ENCODE measurements around the gene TMEM132C.

Gene TMEM132C

GRCh38 chr12:128586451-128587029 is 319.6 kb downstream of the TMEM132C start:
- no peak for TF ChIP-seq FOXP2 (optimal IDR thresholded peaks at IDR 0.05; ENCODE audit: borderline replicate concordance, extremely low read depth, extremely low read length, insufficient read depth)
- TF ChIP-seq REST (IDR thresholded peaks at IDR 0.05; ENCODE audit: insufficient read depth in 1 of 2, low read depth in 2 of 2, low read length in 2 of 2): no peak
- no peak for TF ChIP-seq POLR2AphosphoS5 (IDR thresholded peaks at IDR 0.05; ENCODE audit: low read depth, low read length)
- TF ChIP-seq TAF1 (IDR thresholded peaks at IDR 0.05; ENCODE audit: borderline replicate concordance, insufficient read depth, low read length): no peak
- no peak for TF ChIP-seq SIN3A (IDR thresholded peaks at IDR 0.05; ENCODE audit: borderline replicate concordance, insufficient read depth, low read length)

- TF ChIP-seq TAF1 (IDR thresholded peaks at IDR 0.05; ENCODE audit: borderline replicate concordance, insufficient read depth, low read length) (no peak), FOXP2 (optimal IDR thresholded peaks at IDR 0.05; ENCODE audit: borderline replicate concordance, extremely low read depth, extremely low read length, insufficient read depth) (no peak), POLR2AphosphoS5 (IDR thresholded peaks at IDR 0.05; ENCODE audit: low read depth, low read length) (no peak), SIN3A (IDR thresholded peaks at IDR 0.05; ENCODE audit: borderline replicate concordance, insufficient read depth, low read length) (no peak), REST (IDR thresholded peaks at IDR 0.05; ENCODE audit: insufficient read depth in 1 of 2, low read depth in 2 of 2, low read length in 2 of 2) (no peak)
These were observed 320.9 kb downstream of the TMEM132C start for GRCh38 chr12:128587918-128588317.

GRCh38 chr12:128592220-128592744 is 325.3 kb downstream of the TMEM132C start:
- TF ChIP-seq TAF1 (IDR thresholded peaks at IDR 0.05; ENCODE audit: borderline replicate concordance, insufficient read depth, low read length) (0 out of 2 replicates have a peak, but pooled peaks have one; percentile 24), POLR2AphosphoS5 (IDR thresholded peaks at IDR 0.05; ENCODE audit: low read depth, low read length) (peak; percentile 69), REST (IDR thresholded peaks at IDR 0.05; ENCODE audit: insufficient read depth in 1 of 2, low read depth in 2 of 2, low read length in 2 of 2) (0 out of 4 replicates have a peak, but pooled peaks of 1 of the 2 experiments have one; percentile 53), FOXP2 (optimal IDR thresholded peaks at IDR 0.05; ENCODE audit: borderline replicate concordance, extremely low read depth, extremely low read length, insufficient read depth) (no peak)

GRCh38 chr12:128594521-128594920 is 327.6 kb downstream of the TMEM132C start:
- TF ChIP-seq FOXP2 (optimal IDR thresholded peaks at IDR 0.05; ENCODE audit: borderline replicate concordance, extremely low read depth, extremely low read length, insufficient read depth): no peak
- TF ChIP-seq TAF1 (IDR thresholded peaks at IDR 0.05; ENCODE audit: borderline replicate concordance, insufficient read depth, low read length): no peak
- no peak for TF ChIP-seq SIN3A (IDR thresholded peaks at IDR 0.05; ENCODE audit: borderline replicate concordance, insufficient read depth, low read length)
- TF ChIP-seq POLR2AphosphoS5 (IDR thresholded peaks at IDR 0.05; ENCODE audit: low read depth, low read length): no peak
- TF ChIP-seq REST (IDR thresholded peaks at IDR 0.05; ENCODE audit: insufficient read depth in 1 of 2, low read depth in 2 of 2, low read length in 2 of 2): no peak
